ENCODE results near the gene SOCS2.

Gene SOCS2

GRCh38 chr12:93593843-93594242 is 21.4 kb downstream of the SOCS2 start:
- H3K9ac ChIP-seq (ENCODE audit: low read length in 2 of 2): peak overlapping the region in 1 of 2 donors; percentile 55
- no peaks in the 10 kb centered on the region for H3K27me3 ChIP-seq (ENCODE audit: control insufficient read depth in 1 of 2, insufficient read depth in 2 of 2, low read length in 2 of 2)
- H3K9me3 ChIP-seq (ENCODE audit: control insufficient read depth in 2 of 2, low read length in 2 of 2): no peaks in the 10 kb centered on the region
- H3K4me1 ChIP-seq (ENCODE audit: control insufficient read depth, insufficient read depth, low read length): peaks cover 3% of the 10 kb centered on the region
- H3K4me3 ChIP-seq (ENCODE audit: low read length in 2 of 2): peak overlapping the region in 1 of 2 donors; percentile 42
- no peaks in the 10 kb centered on the region for H3K36me3 ChIP-seq (ENCODE audit: control insufficient read depth in 2 of 2, insufficient read depth in 2 of 2, low read length in 2 of 2)
- no peak overlapping the region for H3K27ac ChIP-seq (ENCODE audit: low read length)

GRCh38 chr12:93594766-93595311 is 22.4 kb downstream of the SOCS2 start:
- Histone ChIP-seq H3K4me1 (ENCODE audit: control insufficient read depth, insufficient read depth, low read length) (peaks cover 3% of the 10 kb centered on the region), H3K4me3 (ENCODE audit: low read length in 2 of 2) (peak overlapping the region; percentile 30 to 43), H3K27ac (ENCODE audit: low read length) (peak overlapping the region; percentile 3), H3K27me3 (ENCODE audit: control insufficient read depth in 1 of 2, insufficient read depth in 2 of 2, low read length in 2 of 2) (no peaks in the 10 kb centered on the region), H3K9ac (ENCODE audit: low read length in 2 of 2) (peak overlapping the region; percentile 3 to 55), H3K9me3 (ENCODE audit: control insufficient read depth in 2 of 2, low read length in 2 of 2) (no peaks in the 10 kb centered on the region), H3K36me3 (ENCODE audit: control insufficient read depth in 2 of 2, insufficient read depth in 2 of 2, low read length in 2 of 2) (no peaks in the 10 kb centered on the region)

- H3K27me3 ChIP-seq (ENCODE audit: control insufficient read depth in 1 of 2, insufficient read depth in 2 of 2, low read length in 2 of 2): no peaks in the 10 kb centered on the region
- no peaks in the 10 kb centered on the region for H3K36me3 ChIP-seq (ENCODE audit: control insufficient read depth in 2 of 2, insufficient read depth in 2 of 2, low read length in 2 of 2)
- H3K4me3 ChIP-seq (ENCODE audit: low read length in 2 of 2): peak overlapping the region; percentile 30 to 35
- H3K4me1 ChIP-seq (ENCODE audit: control insufficient read depth, insufficient read depth, low read length): peaks cover 3% of the 10 kb centered on the region
- H3K9me3 ChIP-seq (ENCODE audit: control insufficient read depth in 2 of 2, low read length in 2 of 2): no peaks in the 10 kb centered on the region
- no peak overlapping the region for H3K27ac ChIP-seq (ENCODE audit: low read length)
- H3K9ac ChIP-seq (ENCODE audit: low read length in 2 of 2): peak overlapping the region in 1 of 2 donors; percentile 55
Measured at GRCh38 chr12:93595351-93595750, 22.9 kb downstream of the SOCS2 start.

- no peaks in the 10 kb centered on the region for H3K36me3 ChIP-seq (ENCODE audit: control insufficient read depth in 2 of 2, insufficient read depth in 2 of 2, low read length in 2 of 2)
- H3K27me3 ChIP-seq (ENCODE audit: control insufficient read depth in 1 of 2, insufficient read depth in 2 of 2, low read length in 2 of 2): no peaks in the 10 kb centered on the region
- H3K4me3 ChIP-seq (ENCODE audit: low read length in 2 of 2): no peak overlapping the region
- H3K9ac ChIP-seq (ENCODE audit: low read length in 2 of 2): no peak overlapping the region
- H3K9me3 ChIP-seq (ENCODE audit: control insufficient read depth in 2 of 2, low read length in 2 of 2): no peaks in the 10 kb centered on the region
- peaks cover 5% of the 10 kb centered on the region for H3K4me1 ChIP-seq (ENCODE audit: control insufficient read depth, insufficient read depth, low read length)
- no peak overlapping the region for H3K27ac ChIP-seq (ENCODE audit: low read length)
Measured at GRCh38 chr12:93597608-93598007, 25.1 kb downstream of the SOCS2 start.

GRCh38 chr12:93599192-93599591 is 26.7 kb downstream of the SOCS2 start:
- no peak overlapping the region for H3K9ac ChIP-seq (ENCODE audit: low read length in 2 of 2)
- no peaks in the 10 kb centered on the region for H3K36me3 ChIP-seq (ENCODE audit: control insufficient read depth in 2 of 2, insufficient read depth in 2 of 2, low read length in 2 of 2)
- H3K27ac ChIP-seq (ENCODE audit: low read length): no peak overlapping the region
- peaks cover 18% of the 10 kb centered on the region for H3K4me1 ChIP-seq (ENCODE audit: control insufficient read depth, insufficient read depth, low read length)
- no peak overlapping the region for H3K4me3 ChIP-seq (ENCODE audit: low read length in 2 of 2)
- no peaks in the 10 kb centered on the region for H3K9me3 ChIP-seq (ENCODE audit: control insufficient read depth in 2 of 2, low read length in 2 of 2)
- no peaks in the 10 kb centered on the region for H3K27me3 ChIP-seq (ENCODE audit: control insufficient read depth in 1 of 2, insufficient read depth in 2 of 2, low read length in 2 of 2)

- no peaks in the 10 kb centered on the region for H3K27me3 ChIP-seq (ENCODE audit: control insufficient read depth in 1 of 2, insufficient read depth in 2 of 2, low read length in 2 of 2)
- H3K9me3 ChIP-seq (ENCODE audit: control insufficient read depth in 2 of 2, low read length in 2 of 2): no peaks in the 10 kb centered on the region
- no peaks in the 10 kb centered on the region for H3K36me3 ChIP-seq (ENCODE audit: control insufficient read depth in 2 of 2, insufficient read depth in 2 of 2, low read length in 2 of 2)
- H3K4me3 ChIP-seq (ENCODE audit: low read length in 2 of 2): no peak overlapping the region
- no peak overlapping the region for H3K9ac ChIP-seq (ENCODE audit: low read length in 2 of 2)
- no peak overlapping the region for H3K27ac ChIP-seq (ENCODE audit: low read length)
- peaks cover 18% of the 10 kb centered on the region for H3K4me1 ChIP-seq (ENCODE audit: control insufficient read depth, insufficient read depth, low read length)
Measured at GRCh38 chr12:93601591-93601990, 29.1 kb downstream of the SOCS2 start.

GRCh38 chr12:93602897-93603668 is 30.6 kb downstream of the SOCS2 start:
- Histone ChIP-seq H3K9me3 (ENCODE audit: control insufficient read depth in 2 of 2, low read length in 2 of 2) (no peaks in the 10 kb centered on the region), H3K9ac (ENCODE audit: low read length in 2 of 2) (peak overlapping the region in 1 of 2 donors; percentile 29), H3K4me1 (ENCODE audit: control insufficient read depth, insufficient read depth, low read length) (peaks cover 18% of the 10 kb centered on the region), H3K36me3 (ENCODE audit: control insufficient read depth in 2 of 2, insufficient read depth in 2 of 2, low read length in 2 of 2) (no peaks in the 10 kb centered on the region), H3K4me3 (ENCODE audit: low read length in 2 of 2) (peak overlapping the region in 1 of 2 donors; percentile 35), H3K27ac (ENCODE audit: low read length) (peak overlapping the region; percentile 55), H3K27me3 (ENCODE audit: control insufficient read depth in 1 of 2, insufficient read depth in 2 of 2, low read length in 2 of 2) (no peaks in the 10 kb centered on the region)

- Histone ChIP-seq H3K9me3 (ENCODE audit: control insufficient read depth in 2 of 2, low read length in 2 of 2) (no peaks in the 10 kb centered on the region), H3K4me3 (ENCODE audit: low read length in 2 of 2) (no peak overlapping the region), H3K27ac (ENCODE audit: low read length) (peak overlapping the region; percentile 55), H3K36me3 (ENCODE audit: control insufficient read depth in 2 of 2, insufficient read depth in 2 of 2, low read length in 2 of 2) (no peaks in the 10 kb centered on the region), H3K27me3 (ENCODE audit: control insufficient read depth in 1 of 2, insufficient read depth in 2 of 2, low read length in 2 of 2) (no peaks in the 10 kb centered on the region), H3K9ac (ENCODE audit: low read length in 2 of 2) (no peak overlapping the region), H3K4me1 (ENCODE audit: control insufficient read depth, insufficient read depth, low read length) (peaks cover 18% of the 10 kb centered on the region)
Measured at GRCh38 chr12:93603762-93604161, 31.3 kb downstream of the SOCS2 start.

GRCh38 chr12:93608313-93608712 is 35.8 kb downstream of the SOCS2 start:
- no peaks in the 10 kb centered on the region for H3K36me3 ChIP-seq (ENCODE audit: control insufficient read depth in 2 of 2, insufficient read depth in 2 of 2, low read length in 2 of 2)
- no peaks in the 10 kb centered on the region for H3K27me3 ChIP-seq (ENCODE audit: control insufficient read depth in 1 of 2, insufficient read depth in 2 of 2, low read length in 2 of 2)
- no peak overlapping the region for H3K9ac ChIP-seq (ENCODE audit: low read length in 2 of 2)
- peaks cover 6% of the 10 kb centered on the region for H3K4me1 ChIP-seq (ENCODE audit: control insufficient read depth, insufficient read depth, low read length)
- no peak overlapping the region for H3K4me3 ChIP-seq (ENCODE audit: low read length in 2 of 2)
- H3K27ac ChIP-seq (ENCODE audit: low read length): no peak overlapping the region
- no peaks in the 10 kb centered on the region for H3K9me3 ChIP-seq (ENCODE audit: control insufficient read depth in 2 of 2, low read length in 2 of 2)

GRCh38 chr12:93609281-93610192 is 37.1 kb downstream of the SOCS2 start:
- no peak overlapping the region for H3K9ac ChIP-seq (ENCODE audit: low read length in 2 of 2)
- H3K27ac ChIP-seq (ENCODE audit: low read length): no peak overlapping the region
- H3K36me3 ChIP-seq (ENCODE audit: control insufficient read depth in 2 of 2, insufficient read depth in 2 of 2, low read length in 2 of 2): no peaks in the 10 kb centered on the region
- no peaks in the 10 kb centered on the region for H3K9me3 ChIP-seq (ENCODE audit: control insufficient read depth in 2 of 2, low read length in 2 of 2)
- H3K4me1 ChIP-seq (ENCODE audit: control insufficient read depth, insufficient read depth, low read length): no peaks in the 10 kb centered on the region
- H3K4me3 ChIP-seq (ENCODE audit: low read length in 2 of 2): no peak overlapping the region
- no peaks in the 10 kb centered on the region for H3K27me3 ChIP-seq (ENCODE audit: control insufficient read depth in 1 of 2, insufficient read depth in 2 of 2, low read length in 2 of 2)
